Measurements from ENCODE around the gene SULT4A1. TPM values are rescaled to one million over a fixed set of nuclear protein-coding genes. Genes with fewer than 3 reads are reported as not detected.

SULT4A1 gene
- total RNA-seq, 1 experiment from 2014 or later = 15.0 TPM

GRCh38 chr22:43851979-43852307 lies 10.4 kb downstream of the SULT4A1 start:
- Histone ChIP-seq H3K9me3 (ENCODE audit: control insufficient read depth, low read depth, low read length) (no peaks in the 10 kb centered on the region), H3K27me3 (ENCODE audit: insufficient read depth, low read length) (no peaks in the 10 kb centered on the region), H4K5ac (ENCODE audit: insufficient read length, low read depth, low read length) (no peak overlapping the region), H3K9ac (ENCODE audit: extremely low read depth, insufficient read length, low read length) (no peak overlapping the region), H3K4me2 (ENCODE audit: insufficient read depth, insufficient read length, low read length) (no peak overlapping the region), H2AK5ac (ENCODE audit: insufficient read length, low read length) (no peak overlapping the region), H3K23me2 (ENCODE audit: insufficient read length, low read depth, low read length, poor library complexity, severe bottlenecking) (no peaks in the 10 kb centered on the region), H3K23ac (ENCODE audit: insufficient read length, low read depth, low read length) (no peak overlapping the region), H2BK15ac (ENCODE audit: low read depth, low read length) (no peak overlapping the region), H3K79me1 (ENCODE audit: insufficient read depth, low read depth, low read length, poor library complexity, severe bottlenecking) (no peaks in the 10 kb centered on the region), H4K91ac (ENCODE audit: insufficient read length, low read depth, low read length) (no peak overlapping the region), H2BK120ac (ENCODE audit: low read depth, low read length, poor library complexity, severe bottlenecking) (no peak overlapping the region), H3K56ac (ENCODE audit: insufficient read length, low read depth, low read length) (no peak overlapping the region), H3T11ph (ENCODE audit: low read length) (no peak overlapping the region), H4K20me1 (ENCODE audit: control insufficient read depth, insufficient read depth, insufficient read length) (peaks cover 3% of the 10 kb centered on the region), H2AFZ (ENCODE audit: low read length) (no peak overlapping the region), H3K4ac (ENCODE audit: low read depth, low read length) (no peak overlapping the region), H2BK5ac (ENCODE audit: insufficient read length, low read length) (no peak overlapping the region), H3K79me2 (ENCODE audit: insufficient read depth, low read length) (peaks cover 15% of the 10 kb centered on the region; the same call in 1 of the 2 replicates), H3K4me1 (ENCODE audit: insufficient read depth, low read length) (peaks cover 5% of the 10 kb centered on the region; the same call in 1 of the 2 replicates), H3K14ac (ENCODE audit: insufficient read depth, low read length) (no peak overlapping the region), H4K8ac (replicated peaks; ENCODE audit: insufficient read length, low read depth, low read length) (no peak overlapping the region), H3K18ac (ENCODE audit: insufficient read length, low read depth, low read length) (no peak overlapping the region), H3K27ac (ENCODE audit: insufficient read length, low read depth, low read length) (no peak overlapping the region), H2BK20ac (ENCODE audit: low read depth, low read length, poor library complexity, severe bottlenecking) (no peak overlapping the region), H2BK12ac (ENCODE audit: insufficient read length, low read depth, low read length) (no peak overlapping the region)
- Mint-ChIP-seq H3K27ac (peak overlapping the region in 2 of 3 experiments; percentile 39 to 80; a peak in 4 of 7 replicates), H3K9me3 (peaks cover 6 to 8% of the 10 kb centered on the region in 2 experiments), H3K4me1 (peaks cover 50 to 51% of the 10 kb centered on the region in 2 experiments), H3K4me3 (0 out of 5 replicates have a peak overlapping the region, but pooled peaks of 1 of the 2 experiments have one; percentile 20), H3K36me3 (ENCODE audit: insufficient read depth in 1 of 3, low read depth in 3 of 3) (peaks cover 2 to 19% (median 5%) of the 10 kb centered on the region in 3 experiments), H3K27me3 (ENCODE audit: low read depth) (no peaks in the 10 kb centered on the region)
- WGBS (ENCODE audit: extremely low coverage, insufficient read length, low lambda C conversion rate) = no CpG with 5 or more reads among the region's 3 CpGs
- no peak for DNase-seq
- no peak for TF ChIP-seq CTCF (conservative IDR thresholded peaks at IDR 0.05)

Data from H9 (cell line).